Measurements from ENCODE around the gene PTPN23.

The PTPN23 gene

GRCh38 chr3:47399531-47400270, 18.9 kb downstream of the PTPN23 start:
- no peak for DNase-seq (ENCODE audit: extremely low spot score)
- POLR2A ChIA-PET, result interaction anchor here (0.6 to 1.7 kb wide), 2 partner anchors 19 to 756 kb away, joined by 3 to 4 read pairs; partner anchors contain the start of gene PTPN23

GRCh38 chr3:47404431-47404876, 23.6 kb downstream of the PTPN23 start:
- CTCF ChIA-PET, result no interaction called here
- TF ChIP-seq PKNOX1 (IDR thresholded peaks at IDR 0.05) (no peak), FOXM1 (IDR thresholded peaks at IDR 0.05; ENCODE audit: borderline replicate concordance) (no peak), HDGF (IDR thresholded peaks at IDR 0.05; ENCODE audit: borderline replicate concordance) (no peak), NFRKB (IDR thresholded peaks at IDR 0.05) (no peak), ELF4 (IDR thresholded peaks at IDR 0.05) (no peak)
- POLR2A ChIA-PET, result interaction anchor here (1.5 kb wide), 1 partner anchor 24 kb away, joined by 9 read pairs; the partner anchor contains the start of gene PTPN23
- no peak for DNase-seq (ENCODE audit: extremely low spot score)

More at GRCh38 chr3:47399531-47400270, 18.9 kb downstream of the PTPN23 start:
- CTCF ChIA-PET, result no interaction called here
- TF ChIP-seq NFRKB (IDR thresholded peaks at IDR 0.05) (no peak), LEF1 (IDR thresholded peaks at IDR 0.05; ENCODE audit: borderline replicate concordance) (no peak), HDGF (IDR thresholded peaks at IDR 0.05; ENCODE audit: borderline replicate concordance) (no peak), FOXA1 (IDR thresholded peaks at IDR 0.05) (no peak), ZNF384 (IDR thresholded peaks at IDR 0.05) (no peak), PKNOX1 (IDR thresholded peaks at IDR 0.05) (no peak), CTBP1 (IDR thresholded peaks at IDR 0.05; ENCODE audit: borderline replicate concordance) (no peak), SP1 (IDR thresholded peaks at IDR 0.05) (no peak), TARDBP (IDR thresholded peaks at IDR 0.05) (no peak), FOXK2 (IDR thresholded peaks at IDR 0.05) (no peak), ELF4 (IDR thresholded peaks at IDR 0.05) (no peak), BHLHE40 (IDR thresholded peaks at IDR 0.05; ENCODE audit: borderline replicate concordance) (no peak), L3MBTL2 (conservative IDR thresholded peaks at IDR 0.05) (no peak)

GRCh38 chr3:47404955-47405790, 24.4 kb downstream of the PTPN23 start:
- no peak for DNase-seq (ENCODE audit: extremely low spot score)
- POLR2A ChIA-PET, result interaction anchor here (1.5 kb wide), 1 partner anchor 25 kb away, joined by 9 read pairs; the partner anchor contains the start of gene PTPN23
- TF ChIP-seq FOXM1 (IDR thresholded peaks at IDR 0.05; ENCODE audit: borderline replicate concordance) (no peak), ZNF384 (IDR thresholded peaks at IDR 0.05) (no peak), PKNOX1 (IDR thresholded peaks at IDR 0.05) (no peak), HDGF (IDR thresholded peaks at IDR 0.05; ENCODE audit: borderline replicate concordance) (no peak), FOXK2 (IDR thresholded peaks at IDR 0.05) (no peak), FOXA1 (IDR thresholded peaks at IDR 0.05) (no peak), SUZ12 (IDR thresholded peaks at IDR 0.05) (no peak), ARNT (IDR thresholded peaks at IDR 0.05) (no peak), SP1 (IDR thresholded peaks at IDR 0.05) (no peak), L3MBTL2 (conservative IDR thresholded peaks at IDR 0.05) (no peak), NFRKB (IDR thresholded peaks at IDR 0.05) (no peak), LEF1 (IDR thresholded peaks at IDR 0.05; ENCODE audit: borderline replicate concordance) (no peak), TARDBP (IDR thresholded peaks at IDR 0.05) (no peak), BHLHE40 (IDR thresholded peaks at IDR 0.05; ENCODE audit: borderline replicate concordance) (no peak), ELF4 (IDR thresholded peaks at IDR 0.05) (no peak), CTBP1 (IDR thresholded peaks at IDR 0.05; ENCODE audit: borderline replicate concordance) (no peak)
- CTCF ChIA-PET, result interaction anchor here (0.6 kb wide), 1 partner anchor 16 kb away, joined by 3 read pairs; no protein-coding TSS in a partner anchor

GRCh38 chr3:47405820-47406761, 25.3 kb downstream of the PTPN23 start:
- DNase-seq (ENCODE audit: extremely low spot score), result no peak
- TF ChIP-seq CTBP1 (IDR thresholded peaks at IDR 0.05; ENCODE audit: borderline replicate concordance), result no peak
- TF ChIP-seq FOXA1 (IDR thresholded peaks at IDR 0.05), result no peak
- TF ChIP-seq HDGF (IDR thresholded peaks at IDR 0.05; ENCODE audit: borderline replicate concordance), result no peak
- TF ChIP-seq FOXK2 (IDR thresholded peaks at IDR 0.05), result no peak
- no peak for TF ChIP-seq SP1 (IDR thresholded peaks at IDR 0.05)
- no peak for TF ChIP-seq ELF4 (IDR thresholded peaks at IDR 0.05)
- no peak for TF ChIP-seq ZNF384 (IDR thresholded peaks at IDR 0.05)
- TF ChIP-seq TARDBP (IDR thresholded peaks at IDR 0.05), result no peak
- ChIA-PET CTCF (interaction anchor here (0.6 to 0.7 kb wide), 2 partner anchors 15 to 431 kb away, joined by 3 read pairs; no protein-coding TSS in a partner anchor), POLR2A (interaction anchor here (1.5 kb wide), 1 partner anchor 26 kb away, joined by 9 read pairs; the partner anchor contains the start of gene PTPN23)

GRCh38 chr3:47406762-47407149, 25.9 kb downstream of the PTPN23 start:
- no peak for DNase-seq (ENCODE audit: extremely low spot score)
- ChIA-PET POLR2A (interaction anchor here (1.0 kb wide), 1 partner anchor 26 kb away, joined by 3 read pairs; the partner anchor contains the start of gene PTPN23), CTCF (interaction anchor here (0.7 kb wide), 2 partner anchors 9 to 431 kb away, joined by 3 to 4 read pairs; no protein-coding TSS in a partner anchor)
- no peak for TF ChIP-seq L3MBTL2 (conservative IDR thresholded peaks at IDR 0.05)
- peak; percentile 50 for TF ChIP-seq PKNOX1 (IDR thresholded peaks at IDR 0.05)
- no peak for TF ChIP-seq TARDBP (IDR thresholded peaks at IDR 0.05)
- TF ChIP-seq SUZ12 (IDR thresholded peaks at IDR 0.05), result no peak
